Esophagus (tissue), 2 donors: Measurements from ENCODE around the gene SYT9. TPM values are rescaled to one million over a fixed set of nuclear protein-coding genes. Genes with fewer than 3 reads are reported as not detected.

Experiments
- H3K27ac ChIP-seq, 2 donors: one replicate each; pipeline ENCODE4 v1.5.1; 2013; ENCODE audit warnings: low read depth in 2 of 2, mild to moderate bottlenecking in 2 of 2, inconsistent platforms in 1 of 2, low read length in 1 of 2, moderate library complexity in 1 of 2
- H3K27me3 ChIP-seq, 2 donors: one replicate each; pipeline ENCODE4 v1.6.1; 2013; ENCODE audit warnings: low read length in 2 of 2, control low read depth in 1 of 2, mild to moderate bottlenecking in 1 of 2; ENCODE audit not compliant: insufficient read depth in 2 of 2, control insufficient read depth in 1 of 2
- H3K36me3 ChIP-seq, 2 donors: one replicate each; pipeline ENCODE4 v1.6.1; 2013; ENCODE audit warnings: low read length in 1 of 2; ENCODE audit not compliant: control insufficient read depth in 2 of 2, insufficient read depth in 2 of 2
- H3K4me1 ChIP-seq, 2 donors: one replicate each; pipeline ENCODE4 v1.6.1; 2013; ENCODE audit warnings: low read length in 1 of 2; ENCODE audit not compliant: control insufficient read depth in 2 of 2, insufficient read depth in 2 of 2
- H3K4me3 ChIP-seq, 2 donors: one replicate each; pipeline ENCODE4 v1.5.1; 2013; ENCODE audit warnings: low read length in 2 of 2, mild to moderate bottlenecking in 2 of 2, low read depth in 1 of 2, moderate library complexity in 1 of 2
- H3K9me3 ChIP-seq, 2 donors: one replicate each; pipeline ENCODE4 v1.6.1; 2013; ENCODE audit warnings: mild to moderate bottlenecking in 2 of 2, low read depth in 1 of 2, low read length in 1 of 2, moderate library complexity in 1 of 2; ENCODE audit not compliant: control insufficient read depth in 2 of 2, insufficient read depth in 1 of 2
- WGBS, 2 donors: extraction: QIAGEN DNeasy Blood & Tissue Kit; methylation state at CpG; one replicate each; pipeline ENCODE4 v1.1.7; 2013; 5-methylcytosine and 5-hydroxymethylcytosine counted together
- polyA plus RNA-seq, 2 donors: library from polyadenylated mRNA; stranded (reverse); fragments of 200-250 nt; gene quantifications; one replicate each; pipeline ENCODE4 v1.2.3, GENCODE V29; 2013
- donor health status: healthy with polysubstance abuse.
- donor health status: Bipolar disorder and iron deficiency.

The SYT9 gene
- polyA plus RNA-seq, 2 donors = 0.01 to 0.02 TPM

DNA sequence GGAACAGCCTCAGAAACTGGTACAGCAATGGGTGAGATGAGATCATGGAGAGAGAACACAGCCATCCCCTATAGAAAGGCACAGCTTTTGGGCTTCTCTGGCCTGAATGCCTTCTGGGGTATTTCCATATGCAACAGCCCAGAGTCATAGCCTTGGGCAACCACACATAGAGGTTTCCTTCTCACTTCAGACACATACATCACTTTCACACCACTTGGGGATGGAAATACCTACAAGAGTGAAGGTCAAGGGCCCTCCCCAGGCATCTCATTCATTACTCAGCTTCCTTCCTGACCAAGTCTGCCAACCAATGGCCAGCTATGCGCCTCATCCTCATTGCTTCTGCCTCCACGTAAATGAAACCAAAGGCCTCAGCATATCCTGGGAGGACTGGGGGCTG, 215.9 kb downstream of the SYT9 start:
- no peaks in the 10 kb centered on the region for H3K36me3 ChIP-seq
- no peaks in the 10 kb centered on the region for H3K27me3 ChIP-seq
- no peak overlapping the region for H3K4me3 ChIP-seq
- no peaks in the 10 kb centered on the region for H3K4me1 ChIP-seq
- no peak overlapping the region for H3K27ac ChIP-seq
- no peaks in the 10 kb centered on the region for H3K9me3 ChIP-seq
- WGBS, 2 donors = 81 to 87% methylated on average over 2 of the region's 2 CpGs

DNA sequence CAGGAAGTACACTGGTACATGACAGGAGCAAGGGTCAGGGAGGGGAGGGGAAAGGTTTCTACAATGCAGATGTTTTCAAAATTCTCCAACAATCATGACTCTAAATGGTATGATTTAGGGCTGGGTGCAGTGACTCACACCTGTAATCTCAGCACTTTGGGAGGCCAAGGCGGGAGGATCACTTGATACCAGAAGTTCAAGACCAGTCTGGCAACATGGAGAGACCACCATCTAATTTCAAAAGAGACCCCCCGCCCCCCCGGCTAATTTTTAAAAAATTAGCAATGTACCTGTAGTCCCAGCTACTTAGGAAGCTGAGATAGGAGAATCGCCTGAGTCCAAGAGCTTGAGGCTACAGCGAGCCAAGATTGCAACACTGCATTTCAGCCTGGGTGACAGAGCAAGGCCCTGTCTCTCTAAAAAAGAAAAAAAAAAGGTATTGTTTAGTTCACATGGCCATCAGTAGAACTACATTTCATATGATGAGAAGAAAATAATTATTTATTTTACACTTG, 217.7 kb downstream of the SYT9 start:
- H3K36me3 ChIP-seq = no peaks in the 10 kb centered on the region
- 92 to 93% methylated on average over 5 of the region's 5 CpGs for WGBS, 2 donors
- H3K27ac ChIP-seq = no peak overlapping the region
- H3K9me3 ChIP-seq = no peaks in the 10 kb centered on the region
- H3K27me3 ChIP-seq = no peaks in the 10 kb centered on the region
- no peaks in the 10 kb centered on the region for H3K4me1 ChIP-seq
- no peak overlapping the region for H3K4me3 ChIP-seq

DNA sequence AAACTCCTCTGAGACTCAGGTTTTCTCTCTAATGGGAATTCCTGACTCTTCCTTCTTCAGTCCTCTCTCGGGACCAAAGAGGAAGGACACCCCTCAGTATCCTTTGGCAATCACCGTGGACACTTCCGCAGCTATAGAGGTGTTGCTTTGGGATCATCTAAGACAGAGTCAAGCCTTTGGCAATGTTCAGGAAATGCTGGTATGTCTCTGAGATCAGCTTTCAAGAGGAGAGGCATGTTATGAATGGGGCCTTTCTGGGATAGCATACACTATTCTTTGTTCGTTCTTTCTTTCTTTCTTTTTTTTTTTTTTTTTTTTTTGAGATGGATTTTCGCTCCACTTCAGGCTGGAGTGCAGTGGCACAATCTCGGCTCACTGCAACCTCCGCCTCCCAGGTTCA, 219.4 kb downstream of the SYT9 start:
- H3K4me1 ChIP-seq = no peaks in the 10 kb centered on the region
- H3K4me3 ChIP-seq = no peak overlapping the region
- no peaks in the 10 kb centered on the region for H3K9me3 ChIP-seq
- no peaks in the 10 kb centered on the region for H3K36me3 ChIP-seq
- H3K27me3 ChIP-seq = no peaks in the 10 kb centered on the region
- 90 to 91% methylated on average over 7 of the region's 7 CpGs for WGBS, 2 donors
- H3K27ac ChIP-seq = no peak overlapping the region

GRCh38 chr11:7473717-7474116, 222.0 kb downstream of the SYT9 start:
- H3K4me3 ChIP-seq = no peak overlapping the region
- H3K9me3 ChIP-seq = no peaks in the 10 kb centered on the region
- no peak overlapping the region for H3K27ac ChIP-seq
- no peaks in the 10 kb centered on the region for H3K4me1 ChIP-seq
- no peaks in the 10 kb centered on the region for H3K36me3 ChIP-seq
- H3K27me3 ChIP-seq = no peaks in the 10 kb centered on the region
- 68 to 71% methylated on average over 1 of the region's 1 CpG for WGBS, 2 donors

GRCh38 chr11:7480113-7480512, 228.4 kb downstream of the SYT9 start:
- no peaks in the 10 kb centered on the region for H3K36me3 ChIP-seq
- no peaks in the 10 kb centered on the region for H3K4me1 ChIP-seq
- no peak overlapping the region for H3K27ac ChIP-seq
- H3K9me3 ChIP-seq = no peaks in the 10 kb centered on the region
- H3K4me3 ChIP-seq = no peak overlapping the region
- H3K27me3 ChIP-seq = no peaks in the 10 kb centered on the region
- 50 to 53% methylated on average over 2 of the region's 2 CpGs for WGBS, 2 donors

DNA sequence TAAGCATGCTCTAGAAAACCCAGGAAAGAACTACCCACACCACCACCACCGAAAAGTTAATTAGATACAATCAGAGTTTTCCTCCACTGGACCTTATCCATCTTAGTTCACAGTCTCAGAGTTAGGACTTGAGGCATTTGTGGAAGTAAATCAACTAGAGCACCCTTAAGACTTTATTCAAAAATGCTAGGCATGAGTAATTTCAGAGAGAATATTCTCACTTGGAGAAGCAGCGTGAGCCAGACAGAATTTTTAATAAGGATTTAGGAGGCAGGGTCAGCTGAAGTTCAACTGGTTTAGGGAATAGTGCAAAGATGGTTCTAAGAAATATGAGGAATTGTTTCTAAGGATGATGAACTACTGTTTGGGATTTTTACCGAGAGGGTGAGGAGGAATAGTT, 232.4 kb downstream of the SYT9 start:
- no peaks in the 10 kb centered on the region for H3K4me1 ChIP-seq
- H3K27ac ChIP-seq = no peak overlapping the region
- no peaks in the 10 kb centered on the region for H3K27me3 ChIP-seq
- 64 to 73% methylated on average over 3 of the region's 3 CpGs for WGBS, 2 donors
- no peaks in the 10 kb centered on the region for H3K9me3 ChIP-seq
- no peaks in the 10 kb centered on the region for H3K36me3 ChIP-seq
- H3K4me3 ChIP-seq = no peak overlapping the region

- 71 to 77% methylated on average over 3 of the region's 3 CpGs for WGBS, 2 donors
- H3K4me1 ChIP-seq = no peaks in the 10 kb centered on the region
- H3K4me3 ChIP-seq = no peak overlapping the region
- H3K27ac ChIP-seq = no peak overlapping the region
- H3K36me3 ChIP-seq = no peaks in the 10 kb centered on the region
- H3K27me3 ChIP-seq = no peaks in the 10 kb centered on the region
- no peaks in the 10 kb centered on the region for H3K9me3 ChIP-seq
Observed at GRCh38 chr11:7484645-7485044, 232.9 kb downstream of the SYT9 start.

- no peaks in the 10 kb centered on the region for H3K27me3 ChIP-seq
- H3K4me1 ChIP-seq = no peaks in the 10 kb centered on the region
- peak within 1 kb of the TSS in 1 of 2 donors; percentile 26 for H3K4me3 ChIP-seq
- WGBS, 2 donors = 61 to 64% methylated on average over 15 of the region's 15 CpGs
- no peaks in the 10 kb centered on the region for H3K9me3 ChIP-seq
- peak within 1 kb of the TSS in 1 of 2 donors; percentile 11 for H3K27ac ChIP-seq
- H3K36me3 ChIP-seq = no peaks in the 10 kb centered on the region
Observed at GRCh38 chr11:7485186-7486097, 233.7 kb downstream of the SYT9 start, which contains the start of gene OLFML1. OLFML1 (plus strand) TSS chr11:7485506; CDS start chr11:7485876, 370 bp downstream.

DNA sequence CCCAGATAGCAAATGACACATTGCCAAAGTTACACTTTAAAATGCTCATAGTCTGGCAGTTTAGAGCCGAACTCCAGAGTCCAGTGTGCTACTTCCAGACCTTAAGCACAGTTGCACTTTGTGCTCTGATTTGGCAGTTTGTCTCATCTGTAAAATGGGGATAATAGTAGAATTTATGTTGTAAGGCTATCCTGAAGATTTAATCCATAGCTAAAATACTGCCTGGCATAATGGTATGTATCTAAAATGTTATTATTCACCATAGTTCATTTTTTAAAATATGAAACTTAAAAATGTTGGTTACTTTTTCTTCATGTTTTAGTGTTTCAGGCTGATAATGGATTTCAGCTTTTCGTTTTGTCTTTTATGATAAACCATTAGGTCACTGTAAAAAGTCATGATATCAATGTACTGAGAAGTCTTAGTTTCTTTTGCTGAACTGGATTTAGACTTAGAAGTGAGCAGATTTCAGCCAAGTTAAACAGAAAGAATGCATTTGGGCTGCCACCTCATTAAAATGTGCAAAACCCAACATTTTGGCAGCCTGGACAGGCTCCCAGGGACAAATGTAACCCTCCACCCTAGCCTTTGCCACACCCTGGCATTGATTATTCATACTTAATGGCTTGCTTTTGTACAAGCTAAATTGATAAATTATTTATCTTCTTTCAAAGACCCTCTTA, 234.5 kb downstream of the SYT9 start:
- no peak overlapping the region for H3K4me3 ChIP-seq
- no peaks in the 10 kb centered on the region for H3K4me1 ChIP-seq
- H3K27ac ChIP-seq = no peak overlapping the region
- H3K9me3 ChIP-seq = no peaks in the 10 kb centered on the region
- no peaks in the 10 kb centered on the region for H3K27me3 ChIP-seq
- WGBS, 2 donors = 62% methylated on average over 2 of the region's 2 CpGs
- H3K36me3 ChIP-seq = no peaks in the 10 kb centered on the region
